HG02610 (cell line): Measurements from ENCODE around the gene ABCD1.
"Not testable (repeated sequence)": the region's sequence is repeated elsewhere in the genome, so short reads cannot be mapped to it uniquely, and the experiment has no call there.

Experiments used
- ATAC-seq: cut with Tn5 transposase; IDR thresholded peaks from one replicate; pipeline ENCODE4 v1.9.1; 2021; ENCODE audit warnings: mild to moderate bottlenecking, moderate library complexity; ENCODE audit not compliant: unreplicated experiment

ABCD1 gene

DNA sequence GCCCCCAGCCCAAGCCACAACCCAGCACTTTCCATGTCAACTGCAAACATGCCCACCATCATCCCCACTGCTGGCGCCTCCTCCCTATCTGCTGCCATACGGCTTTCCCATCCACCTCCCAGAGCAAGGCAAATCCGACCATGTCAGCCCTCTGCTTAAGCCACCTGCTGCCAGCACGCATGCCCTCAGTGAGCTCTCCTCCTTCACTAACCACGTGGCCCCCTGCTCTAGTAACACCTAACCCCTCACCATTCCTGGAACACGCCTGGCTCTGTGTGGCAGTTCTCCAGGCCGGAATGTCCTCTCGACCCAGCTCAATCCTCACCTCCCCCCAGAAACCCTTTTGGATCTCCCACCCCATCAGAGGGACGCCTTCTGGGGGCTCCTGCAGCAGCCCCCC lies 17.9 kb upstream of the ABCD1 start:
- ATAC-seq: no peak

GRCh38 chrX:153707406-153707805 lies 17.2 kb upstream of the ABCD1 start:
- ATAC-seq: no peak

DNA sequence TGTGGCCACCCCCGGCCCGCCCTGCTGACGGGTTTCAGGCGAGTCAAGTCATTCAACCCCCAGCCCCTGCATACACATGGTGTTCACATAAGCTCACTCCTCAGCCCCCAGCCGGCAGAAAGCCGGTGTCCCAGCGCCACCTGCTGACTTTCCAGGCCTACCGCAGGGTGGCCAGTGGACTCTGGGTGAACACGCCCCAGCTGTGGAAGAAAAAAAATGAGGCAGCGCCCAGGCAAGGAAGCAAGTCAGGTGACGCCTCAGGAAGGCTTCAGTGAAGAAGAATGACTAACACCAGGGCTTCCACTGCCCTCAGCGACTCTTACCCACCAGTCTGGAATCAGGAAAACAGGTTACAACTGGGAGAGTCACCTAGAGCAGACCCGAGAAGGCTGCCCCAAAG lies 16.2 kb upstream of the ABCD1 start:
- ATAC-seq: no peak

GRCh38 chrX:153709726-153710674 lies 14.7 kb upstream of the ABCD1 start:
- ATAC-seq: no peak

DNA sequence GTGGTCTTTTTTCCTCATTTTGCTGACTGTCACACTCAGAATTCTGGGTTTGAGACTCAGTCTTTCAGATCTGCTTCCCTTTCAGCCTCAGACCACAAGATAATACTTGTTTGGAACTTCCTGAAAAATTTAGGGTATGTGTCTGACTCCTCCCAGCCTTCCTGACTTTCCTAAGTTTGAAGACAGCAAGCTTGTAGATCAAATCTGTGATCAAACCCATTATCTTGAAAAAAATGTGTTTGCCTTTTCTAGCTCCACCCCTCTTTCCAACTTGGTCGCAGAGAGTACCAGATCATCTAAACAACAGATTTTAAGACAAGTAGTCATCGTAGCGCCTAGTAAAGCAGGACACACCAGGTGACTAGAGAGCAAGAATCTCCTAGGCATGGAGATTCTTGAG lies 10.4 kb upstream of the ABCD1 start:
- ATAC-seq: no peak

- ATAC-seq: no peak
Measured at GRCh38 chrX:153717445-153717844, 7.2 kb upstream of the ABCD1 start.

- no peak for ATAC-seq
Measured at GRCh38 chrX:153719238-153719637, 5.4 kb upstream of the ABCD1 start.

DNA sequence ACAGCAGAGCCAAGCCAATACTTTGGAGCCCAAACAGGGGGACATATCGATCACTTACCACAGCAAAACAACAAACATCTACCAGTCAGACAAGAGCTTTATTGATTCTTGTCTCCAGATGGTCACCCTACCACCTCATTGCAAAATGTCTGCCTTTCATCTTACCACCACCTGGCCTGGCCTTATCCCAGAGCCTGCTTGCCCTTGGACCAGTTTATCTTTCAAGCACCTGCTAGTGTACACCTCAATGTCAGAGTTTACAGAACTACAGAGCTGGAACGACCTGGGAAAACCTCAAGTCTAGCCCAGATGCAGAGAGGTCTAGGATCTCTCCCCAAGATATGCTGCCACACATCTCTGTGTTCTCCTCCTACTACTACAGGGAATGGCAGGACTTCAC lies 5.0 kb upstream of the ABCD1 start:
- ATAC-seq: no peak

DNA sequence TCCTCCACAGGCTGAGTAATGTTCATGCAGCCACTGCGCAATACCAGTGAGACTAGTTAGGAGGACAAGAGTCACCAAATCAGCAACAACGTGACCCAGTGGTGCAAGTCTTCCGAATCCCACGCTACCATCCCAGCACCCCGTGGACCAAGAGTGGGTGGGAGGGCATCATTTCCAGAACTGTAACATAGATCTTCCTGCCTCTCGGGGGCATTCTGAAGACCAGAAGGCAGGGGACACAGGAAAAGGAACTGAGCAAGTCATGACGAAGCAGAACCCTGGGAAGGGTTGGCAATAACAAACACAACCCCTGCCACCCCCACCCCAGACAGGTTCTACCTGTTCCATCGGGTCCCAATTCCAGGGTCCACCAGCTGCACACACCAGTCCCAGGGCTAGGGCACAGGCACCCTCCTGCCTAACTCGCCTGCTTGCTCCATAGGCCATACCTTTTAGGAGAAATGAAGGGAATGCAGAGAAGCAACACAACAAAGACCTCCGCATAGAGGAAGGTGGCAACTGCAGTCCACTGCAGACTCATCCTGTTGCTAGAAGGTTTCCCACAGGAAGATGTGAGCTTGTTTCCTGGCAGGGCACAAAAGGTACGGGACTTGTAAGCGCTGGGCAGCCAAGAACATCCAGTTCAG lies 1.8 kb upstream of the ABCD1 start:
- no peak for ATAC-seq

DNA sequence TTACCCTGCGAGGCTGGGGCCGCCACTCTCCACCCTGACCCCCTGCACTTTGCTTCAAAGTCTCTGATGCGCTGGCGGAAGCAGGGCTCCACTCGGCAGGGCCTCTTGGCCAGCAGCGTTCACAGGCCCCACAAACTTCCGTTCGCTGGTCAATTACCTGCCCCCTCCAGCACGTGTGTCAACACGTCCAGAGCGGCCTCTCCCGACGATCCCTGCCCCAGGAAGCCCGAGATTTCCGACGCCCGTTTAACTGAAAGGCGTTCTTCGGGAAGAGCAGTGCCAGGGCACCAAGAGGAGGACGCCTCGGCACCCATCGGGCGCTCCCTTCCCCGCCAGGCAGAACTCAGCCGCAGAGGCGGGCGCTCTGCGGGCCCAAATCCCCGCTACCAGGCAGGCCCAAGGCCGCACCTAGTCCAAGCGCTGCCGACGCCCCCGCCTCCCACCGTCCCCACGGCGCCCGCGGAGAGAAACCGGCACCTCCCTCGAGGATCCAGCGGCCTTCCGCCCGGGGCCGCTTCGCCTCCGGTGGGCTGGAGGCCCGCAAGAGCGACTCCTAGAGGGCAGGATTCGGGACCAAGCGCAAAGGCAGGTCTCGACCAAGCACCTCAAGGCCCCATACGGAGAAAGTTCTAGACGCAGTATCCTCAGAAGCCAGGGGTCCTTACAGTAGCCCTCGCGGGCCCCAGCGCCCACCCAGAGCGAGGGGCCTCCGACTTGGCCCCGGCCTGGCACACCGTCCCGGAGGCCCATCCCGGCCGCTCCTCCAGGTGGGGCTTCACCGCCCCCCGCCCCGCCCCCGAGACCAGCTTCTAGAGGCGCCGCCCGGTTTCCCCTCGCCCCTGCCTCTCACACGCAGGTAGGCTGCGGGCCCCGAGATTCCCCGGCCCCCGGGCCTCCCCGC lies 1.1 kb upstream of the ABCD1 start:
- ATAC-seq: peak; percentile 36

GRCh38 chrX:153725039-153725831 lies 579 bp downstream of the ABCD1 start:
- ATAC-seq: no peak

GRCh38 chrX:153725832-153726285 lies 1.2 kb downstream of the ABCD1 start:
- no peak for ATAC-seq

- peak; percentile 43 for ATAC-seq
Measured at GRCh38 chrX:153726286-153727122, 1.8 kb downstream of the ABCD1 start.

- no peak for ATAC-seq
Measured at GRCh38 chrX:153727123-153727931, 2.7 kb downstream of the ABCD1 start.

DNA sequence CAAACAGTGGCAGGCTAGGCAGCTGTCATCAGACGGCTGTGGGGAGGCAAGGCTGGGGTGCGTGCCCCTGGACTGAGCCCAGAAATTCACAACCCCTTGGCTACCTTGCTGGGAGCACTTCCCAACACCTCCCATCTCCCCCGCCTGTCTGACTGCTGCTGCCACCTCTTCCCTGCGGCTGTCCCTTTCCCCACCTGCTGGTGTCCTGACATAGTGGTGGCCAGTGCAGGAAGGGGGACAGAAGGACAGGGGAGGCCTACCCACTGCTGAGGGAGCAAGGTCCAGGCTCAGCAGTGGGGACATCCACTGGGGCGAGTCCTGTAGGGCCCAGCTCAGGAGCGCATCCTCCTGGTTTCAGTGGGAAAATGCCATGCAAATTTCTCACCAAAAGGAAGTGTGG lies 3.4 kb downstream of the ABCD1 start:
- ATAC-seq: no peak

DNA sequence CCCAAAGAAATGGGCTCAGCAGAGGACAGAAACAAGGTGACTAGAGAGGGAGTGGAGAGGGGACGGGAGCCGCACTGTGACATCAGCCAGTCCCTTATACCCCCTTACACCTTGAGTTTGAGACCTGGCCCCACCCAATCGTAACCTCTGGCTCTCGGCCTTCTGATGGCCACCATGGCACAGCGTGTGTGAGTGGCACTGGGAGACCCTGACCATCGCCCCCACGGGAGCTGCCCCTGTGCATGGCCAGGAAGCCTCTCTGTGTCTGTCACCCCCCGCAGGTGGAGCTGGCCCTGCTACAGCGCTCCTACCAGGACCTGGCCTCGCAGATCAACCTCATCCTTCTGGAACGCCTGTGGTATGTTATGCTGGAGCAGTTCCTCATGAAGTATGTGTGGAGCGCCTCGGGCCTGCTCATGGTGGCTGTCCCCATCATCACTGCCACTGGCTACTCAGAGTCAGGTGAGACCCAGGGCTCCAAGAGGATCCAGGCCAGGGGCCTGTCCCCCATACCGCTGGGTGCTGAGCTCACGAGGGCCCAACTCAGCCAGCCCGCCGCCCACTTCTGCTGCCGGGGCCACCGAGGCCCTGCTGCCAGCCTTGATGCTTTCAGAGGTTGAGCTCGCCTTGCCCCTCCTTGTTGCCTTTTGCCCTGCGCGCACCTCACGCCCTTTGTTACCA lies 4.4 kb downstream of the ABCD1 start:
- no peak for ATAC-seq

GRCh38 chrX:153730115-153730514 lies 5.5 kb downstream of the ABCD1 start:
- ATAC-seq: not testable (repeated sequence)
